HK-2 (cell line): ENCODE data around the gene PPP6R3.
"Not testable (repeated sequence)": the region's sequence is repeated elsewhere in the genome, so short reads cannot be mapped to it uniquely, and the experiment has no call there.

Experiments
- DNase-seq: peaks from one replicate; pipeline ENCODE4 v3.0.0-alpha.2; 2018; ENCODE audit not compliant: unreplicated experiment

The PPP6R3 gene

DNA sequence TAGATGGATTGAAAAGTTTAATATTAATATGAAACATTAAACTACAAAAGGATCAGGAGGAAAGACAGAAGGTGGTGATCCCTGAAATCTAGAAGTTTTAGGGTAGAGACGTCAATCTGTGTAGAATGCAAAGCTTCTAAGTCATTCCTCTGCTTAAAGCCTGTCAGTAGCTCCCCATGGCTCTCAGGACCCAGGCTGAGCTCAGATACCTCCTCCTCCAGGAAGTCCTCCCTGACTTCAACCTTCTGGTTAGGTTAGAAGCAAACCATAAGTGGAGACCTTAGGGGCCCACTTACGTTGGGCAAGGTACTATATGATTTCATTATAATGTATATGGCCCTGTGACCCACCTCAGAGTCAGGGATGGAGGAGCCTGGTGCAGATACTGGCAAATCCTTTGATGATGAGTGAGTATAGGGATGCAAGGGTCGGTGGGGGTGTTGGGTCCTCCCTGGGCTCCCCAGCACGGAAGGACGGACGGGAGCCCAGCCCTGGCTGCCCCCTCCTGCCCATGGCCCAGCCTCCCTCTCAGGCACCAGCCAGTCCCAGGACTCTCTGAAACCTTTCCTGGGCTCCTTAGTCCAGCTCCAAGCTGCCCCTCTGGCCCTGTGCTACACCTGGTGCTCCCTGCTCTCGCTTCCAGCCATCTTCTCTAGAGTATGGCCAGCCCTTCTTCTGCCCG lies 3.2 kb upstream of the PPP6R3 start:
- DNase-seq: no peak

GRCh38 chr11:68457898-68458249 lies 2.7 kb upstream of the PPP6R3 start:
- no peak for DNase-seq

GRCh38 chr11:68458340-68458739 lies 2.2 kb upstream of the PPP6R3 start:
- not testable (repeated sequence) for DNase-seq

GRCh38 chr11:68459886-68460740 lies 439 bp upstream of the PPP6R3 start:
- peak; percentile 94 for DNase-seq

DNA sequence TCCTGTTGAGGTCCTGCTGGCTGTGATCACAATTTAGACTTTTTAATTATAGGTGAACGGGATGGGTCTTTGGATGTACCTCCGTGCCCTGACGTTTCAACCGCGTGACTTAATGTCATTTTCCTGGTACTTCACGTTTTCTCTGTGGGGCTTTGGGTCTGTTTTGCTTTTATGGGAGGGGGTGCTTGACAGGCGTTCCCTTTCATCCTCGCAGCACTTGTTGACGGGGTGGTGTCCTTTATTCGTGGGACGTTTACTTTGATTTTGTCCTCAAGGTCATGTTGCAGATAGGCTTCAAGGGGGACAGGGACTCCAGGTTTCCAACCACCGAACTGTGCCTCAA lies 994 bp downstream of the PPP6R3 start:
- DNase-seq: no peak

DNA sequence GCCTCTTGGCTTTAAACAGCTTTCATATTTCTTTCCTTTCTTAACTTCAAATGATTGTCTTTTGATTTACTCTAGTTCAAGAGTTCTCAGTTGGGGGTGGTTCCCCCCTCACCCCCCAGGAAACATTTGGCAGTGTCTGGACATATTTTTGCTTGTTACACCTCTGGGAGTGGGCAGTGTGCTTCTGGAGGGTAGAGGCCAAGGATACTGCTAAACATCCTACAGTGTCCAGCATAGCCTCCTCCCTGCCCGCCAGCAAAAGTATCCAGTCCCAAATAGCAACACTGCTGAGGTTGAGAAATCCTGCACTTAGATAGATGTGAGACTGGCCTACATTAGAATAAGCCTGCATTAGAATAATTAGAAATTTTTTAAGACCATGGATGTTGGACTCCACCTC lies 3.2 kb downstream of the PPP6R3 start:
- no peak for DNase-seq

DNA sequence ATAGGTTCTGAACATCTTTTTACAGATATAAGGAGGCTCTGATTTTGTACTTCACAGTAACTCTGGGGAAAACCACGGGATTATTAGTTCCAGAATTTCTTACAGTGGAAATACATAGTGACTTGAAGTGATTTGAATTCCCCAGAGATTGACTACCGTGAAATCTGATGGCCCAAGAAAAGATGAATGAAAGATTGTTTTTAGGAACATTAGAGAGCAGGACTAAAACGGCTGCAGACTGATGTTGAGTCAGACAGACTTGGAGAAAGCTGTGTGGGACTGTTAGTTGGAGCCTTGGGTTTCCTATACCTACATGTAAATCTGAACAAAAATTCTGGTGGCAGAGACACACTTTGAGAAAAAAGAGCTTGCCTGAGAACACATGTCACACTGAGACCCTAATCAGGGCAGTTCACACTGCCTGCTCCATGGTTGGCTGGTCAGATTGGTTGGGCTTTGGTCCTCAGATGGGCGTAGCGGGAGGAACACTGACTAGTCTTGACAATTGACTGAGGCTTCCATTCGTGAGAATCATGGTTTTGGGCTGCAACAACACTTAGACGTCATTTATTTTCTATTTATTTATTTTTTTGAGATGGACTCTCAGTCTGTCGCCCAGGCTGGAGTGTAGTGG lies 6.8 kb downstream of the PPP6R3 start:
- no peak for DNase-seq

DNA sequence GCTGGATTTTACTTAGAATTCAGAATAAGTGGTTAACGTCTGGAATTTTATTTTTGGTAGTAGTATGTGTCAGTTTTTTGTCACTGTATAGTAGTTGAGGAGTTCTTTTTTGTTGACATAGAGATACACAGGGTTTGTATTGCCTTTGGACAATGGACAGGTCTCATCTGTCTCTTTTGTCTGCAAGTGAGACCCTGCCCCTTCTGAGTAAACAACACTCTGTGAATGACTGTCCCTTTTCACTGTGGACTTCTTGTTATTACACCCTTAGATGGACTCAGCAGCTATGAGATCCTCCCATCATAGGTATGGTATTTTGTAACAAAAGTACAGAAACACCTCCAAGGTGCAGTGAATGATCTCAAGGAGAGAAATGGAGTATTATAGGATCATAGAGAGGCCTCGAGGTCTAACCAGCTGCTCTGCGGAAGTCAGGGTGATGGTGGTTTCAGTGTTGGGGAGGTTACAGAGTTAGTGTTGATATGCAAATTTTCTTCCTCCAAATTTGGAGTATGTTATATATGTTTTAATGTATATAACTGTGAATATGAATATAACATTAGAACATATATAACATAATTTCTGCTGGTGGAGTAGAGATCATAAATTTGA lies 7.8 kb downstream of the PPP6R3 start:
- no peak for DNase-seq

GRCh38 chr11:68469122-68469521 lies 8.6 kb downstream of the PPP6R3 start:
- no peak for DNase-seq

- DNase-seq: no peak
Observed at GRCh38 chr11:68469642-68470041, 9.1 kb downstream of the PPP6R3 start.

- no peak for DNase-seq
Observed at GRCh38 chr11:68470304-68470811, 9.8 kb downstream of the PPP6R3 start.

GRCh38 chr11:68471360-68472340 lies 11.1 kb downstream of the PPP6R3 start:
- DNase-seq: peak; percentile 64

DNA sequence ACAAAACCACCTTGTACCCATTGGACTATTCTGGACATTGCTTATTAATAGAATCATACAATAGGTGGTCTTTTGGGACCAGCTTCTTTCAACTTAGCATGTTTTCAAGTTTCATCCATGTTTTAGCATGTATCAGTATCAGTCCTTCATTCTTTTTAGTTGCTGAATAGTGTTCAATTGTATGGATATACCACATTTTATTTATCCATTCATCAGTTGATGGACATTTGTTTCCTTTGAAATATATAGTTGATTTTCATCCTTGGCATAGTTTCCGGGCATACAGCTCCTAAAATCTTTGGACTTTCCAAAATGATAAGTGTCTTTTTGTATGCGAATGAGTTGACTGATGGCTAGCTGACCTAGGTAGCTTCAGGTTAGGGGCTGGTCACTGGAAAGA lies 12.2 kb downstream of the PPP6R3 start:
- DNase-seq: no peak

DNA sequence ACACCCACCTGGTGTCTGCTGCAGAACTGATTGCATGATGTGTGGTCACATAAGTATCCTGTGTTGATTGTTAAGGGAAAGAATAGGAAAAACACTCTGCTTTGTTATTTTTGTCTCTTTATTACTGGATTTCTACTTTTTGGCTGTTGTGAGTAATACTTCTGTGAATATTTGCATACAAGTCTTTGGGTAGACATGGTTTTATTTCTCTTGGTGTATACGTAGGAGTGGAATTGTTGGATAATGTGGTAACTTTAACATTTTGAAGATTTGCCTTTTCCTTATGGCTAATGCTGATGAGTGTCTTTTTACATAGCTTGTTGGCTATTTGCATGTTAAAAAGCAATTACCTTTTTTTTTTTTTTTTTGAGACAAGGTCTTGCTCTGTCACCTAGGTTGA lies 13.1 kb downstream of the PPP6R3 start:
- DNase-seq: no peak

- DNase-seq: not testable (repeated sequence)
Observed at GRCh38 chr11:68475626-68476025, 15.1 kb downstream of the PPP6R3 start.

GRCh38 chr11:68479390-68479789 lies 18.8 kb downstream of the PPP6R3 start:
- no peak for DNase-seq

DNA sequence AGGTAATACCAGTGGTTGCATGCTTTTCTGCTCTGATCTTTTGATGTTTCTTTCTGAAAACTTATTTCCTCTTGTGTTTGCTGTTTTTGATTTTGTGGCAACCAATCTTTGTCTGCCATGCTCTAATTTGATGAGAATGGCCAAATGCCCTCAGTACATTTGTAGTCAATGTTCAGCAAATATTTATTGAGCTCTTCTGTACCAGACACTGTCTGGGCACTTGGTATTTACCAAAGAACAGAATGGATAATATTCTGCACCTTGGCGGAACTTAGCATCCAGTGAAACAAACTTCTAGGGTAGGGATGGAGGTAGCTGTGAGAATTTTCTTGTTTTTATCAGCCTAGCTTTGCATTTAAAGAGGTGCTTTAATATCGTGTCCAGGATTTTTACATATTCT lies 19.6 kb downstream of the PPP6R3 start:
- DNase-seq: no peak

- no peak for DNase-seq
Observed at GRCh38 chr11:68480852-68481510, 20.4 kb downstream of the PPP6R3 start.

DNA sequence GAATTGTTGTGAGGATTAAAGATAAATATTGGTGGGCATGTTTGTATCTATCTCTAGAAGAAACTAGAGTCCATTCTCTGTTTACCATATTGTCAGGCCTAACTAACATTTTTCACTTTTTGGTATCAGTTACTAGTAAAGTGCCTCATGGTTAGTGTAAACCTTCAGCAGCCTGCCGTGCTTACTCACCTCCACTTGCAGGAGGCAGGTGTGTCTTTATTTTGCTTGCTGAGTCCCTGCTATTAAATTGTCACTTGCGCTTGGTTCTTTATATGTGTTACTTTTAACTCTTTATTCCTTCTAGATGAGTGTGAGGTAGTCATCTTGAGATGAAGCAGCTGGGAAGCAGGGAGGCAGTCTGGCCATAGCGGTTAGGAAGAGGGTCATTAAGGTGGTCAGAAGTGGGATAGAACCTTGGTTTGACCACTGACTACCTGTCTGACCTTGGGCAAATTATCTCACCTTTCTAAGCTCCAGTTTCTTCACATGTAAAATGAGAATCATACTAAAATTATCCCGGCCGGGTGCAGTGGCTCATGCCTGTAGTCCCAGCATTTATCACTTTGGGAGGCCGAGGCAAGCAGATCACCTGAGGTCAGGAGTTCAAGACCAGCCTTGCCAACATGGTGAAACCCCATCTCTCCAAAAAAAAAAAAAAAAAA lies 21.2 kb downstream of the PPP6R3 start:
- DNase-seq: no peak

DNA sequence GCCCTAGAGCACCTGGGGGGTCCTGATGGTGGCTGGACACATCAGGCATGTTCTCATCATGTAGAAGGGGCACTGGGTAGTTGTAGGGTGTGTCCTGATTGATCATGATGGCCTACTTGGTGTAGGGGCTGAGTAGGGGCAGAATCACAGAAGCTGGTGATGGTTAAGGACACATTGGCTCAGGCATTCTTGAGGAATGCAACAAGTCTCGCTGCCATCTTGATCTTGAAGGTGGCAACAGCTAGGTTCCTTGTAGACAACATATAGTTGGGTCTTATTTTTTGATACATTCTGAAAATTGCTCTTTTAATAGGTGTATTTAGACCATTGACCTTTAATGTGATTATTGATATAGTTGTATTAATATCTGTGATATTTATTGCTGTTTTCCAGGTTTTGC lies 28.1 kb downstream of the PPP6R3 start:
- no peak for DNase-seq
